HG02973 (cell line): ENCODE data around the gene FAM184A.

Experiments used
- ATAC-seq: cut with Tn5 transposase; IDR thresholded peaks from one replicate; pipeline ENCODE4 v1.9.1; 2021; ENCODE audit warnings: moderate library complexity; ENCODE audit not compliant: unreplicated experiment

Gene FAM184A

DNA sequence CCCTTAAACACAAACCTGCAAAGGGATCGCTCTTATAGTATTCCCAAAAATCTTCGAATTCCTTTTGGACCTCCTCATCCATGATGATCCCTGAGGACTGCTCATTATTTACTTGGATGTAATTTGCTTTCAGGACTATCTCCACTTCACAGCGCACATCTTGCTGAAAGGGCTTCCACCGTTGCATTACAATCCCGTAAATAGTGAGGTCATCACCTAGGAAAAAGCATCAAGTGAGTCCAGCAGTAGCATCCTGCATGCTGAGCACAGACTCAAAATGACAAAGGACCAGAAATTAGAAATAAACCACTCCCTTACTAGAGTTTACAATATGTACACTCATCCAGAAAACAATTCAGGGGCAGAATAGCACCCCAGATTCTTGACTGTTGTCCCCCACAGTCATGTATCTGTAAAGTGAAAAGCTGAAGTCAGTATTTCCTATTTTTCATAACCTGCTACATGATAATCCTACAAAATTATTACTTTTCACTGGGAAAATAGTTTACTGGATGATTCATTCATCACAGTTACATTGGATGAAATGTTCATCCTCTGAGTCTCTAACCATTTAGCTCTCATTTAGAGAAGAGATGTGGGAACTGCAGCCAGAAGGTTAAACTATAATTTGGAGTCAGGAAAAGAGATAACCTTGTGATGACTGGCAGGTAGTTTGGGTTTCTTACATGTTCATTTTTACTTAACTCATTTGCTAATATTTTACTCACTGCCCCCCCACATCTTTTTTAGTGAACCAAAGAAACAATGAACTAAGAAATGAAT is 160.7 kb downstream of the FAM184A start:
- no peak for ATAC-seq

DNA sequence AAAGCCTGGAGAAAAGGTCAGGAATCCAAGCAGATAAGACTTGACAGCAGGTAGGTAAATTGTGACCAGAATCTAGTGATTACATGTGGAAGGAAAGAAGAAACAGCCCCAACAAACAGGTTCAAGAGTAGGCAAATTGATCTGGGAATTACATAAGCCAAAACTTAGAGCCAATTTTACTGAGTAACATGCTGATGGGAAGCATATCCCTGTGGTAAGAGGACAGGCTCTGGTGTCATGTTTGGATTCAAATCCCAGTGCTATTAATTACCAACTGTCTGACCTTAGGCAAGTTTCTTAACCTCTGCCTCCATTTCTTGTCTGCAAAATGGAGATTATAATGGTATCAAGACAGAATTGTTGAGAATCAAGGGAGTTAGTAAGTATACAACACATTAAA is 163.9 kb downstream of the FAM184A start:
- ATAC-seq = no peak

DNA sequence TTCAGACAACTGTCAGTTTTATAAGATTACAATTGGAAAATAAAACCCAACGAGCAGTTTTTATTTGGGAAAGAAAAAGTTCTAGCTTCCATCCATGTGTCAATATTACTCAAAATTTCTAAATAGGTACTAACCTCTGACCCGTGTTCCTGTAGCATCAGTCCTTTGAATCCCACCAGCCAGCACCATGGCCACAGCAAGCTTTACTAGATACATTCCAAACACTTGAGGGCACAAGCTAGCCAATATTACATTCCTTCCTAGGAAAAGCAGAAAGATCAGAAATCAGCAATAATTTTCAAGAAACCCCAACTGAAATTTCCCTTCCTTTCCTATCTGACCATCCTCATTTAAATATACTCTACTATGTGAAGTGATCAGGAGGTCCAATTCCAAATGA is 165.3 kb downstream of the FAM184A start:
- ATAC-seq = no peak

- ATAC-seq = no peak
Observed at GRCh38 chr6:118912646-118913045, 165.8 kb downstream of the FAM184A start.
